Activated CD4-positive, alpha-beta T cell treated with anti-CD3 and anti-CD28 coated beads for 4 hours (primary cell): ENCODE results near the gene KRTAP12-1.

Experiments
- DNase-seq, 2 donors: peaks; one replicate each; pipeline ENCODE4 v3.0.0-alpha.2; 2020

KRTAP12-1 gene, protein sequence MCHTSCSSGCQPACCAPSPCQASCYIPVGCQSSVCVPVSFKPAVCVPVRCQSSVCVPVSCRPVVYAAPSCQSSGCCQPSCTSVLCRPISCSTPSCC

DNA sequence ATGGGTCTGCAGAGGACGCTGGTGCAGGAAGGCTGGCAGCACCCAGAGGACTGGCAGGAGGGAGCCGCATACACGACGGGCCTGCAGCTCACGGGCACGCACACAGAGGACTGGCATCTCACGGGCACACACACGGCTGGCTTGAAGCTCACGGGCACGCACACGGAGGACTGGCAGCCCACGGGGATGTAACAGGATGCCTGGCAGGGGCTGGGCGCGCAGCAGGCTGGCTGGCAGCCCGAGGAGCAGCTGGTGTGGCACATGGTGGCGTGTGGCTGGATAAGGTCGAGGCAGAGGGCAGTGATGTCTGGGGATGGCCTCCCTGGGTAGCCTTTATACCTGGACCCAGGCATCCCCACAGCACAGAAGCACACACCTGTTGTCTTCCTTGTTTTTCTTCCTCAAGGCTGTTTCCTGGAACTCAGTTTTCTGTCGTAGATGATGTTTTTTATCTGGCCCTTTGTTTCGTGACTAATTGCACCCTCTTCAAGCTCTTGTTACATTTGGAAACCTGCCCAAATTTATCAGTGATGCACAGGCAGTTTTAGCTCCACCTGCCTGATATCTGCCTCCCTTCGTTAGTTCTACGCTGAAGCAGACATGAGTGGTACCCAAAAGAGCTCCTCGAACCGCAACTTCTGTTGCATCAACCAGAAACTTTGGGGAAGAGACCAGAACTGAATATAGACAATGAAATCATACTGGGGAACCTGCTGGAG, at the start of gene KRTAP12-1:
Gene KRTAP12-1 (minus strand): TSS at position 303 of the 719 bp plus-strand sequence. CDS start 40 bp downstream, at position 263.
- no peak for DNase-seq

DNA sequence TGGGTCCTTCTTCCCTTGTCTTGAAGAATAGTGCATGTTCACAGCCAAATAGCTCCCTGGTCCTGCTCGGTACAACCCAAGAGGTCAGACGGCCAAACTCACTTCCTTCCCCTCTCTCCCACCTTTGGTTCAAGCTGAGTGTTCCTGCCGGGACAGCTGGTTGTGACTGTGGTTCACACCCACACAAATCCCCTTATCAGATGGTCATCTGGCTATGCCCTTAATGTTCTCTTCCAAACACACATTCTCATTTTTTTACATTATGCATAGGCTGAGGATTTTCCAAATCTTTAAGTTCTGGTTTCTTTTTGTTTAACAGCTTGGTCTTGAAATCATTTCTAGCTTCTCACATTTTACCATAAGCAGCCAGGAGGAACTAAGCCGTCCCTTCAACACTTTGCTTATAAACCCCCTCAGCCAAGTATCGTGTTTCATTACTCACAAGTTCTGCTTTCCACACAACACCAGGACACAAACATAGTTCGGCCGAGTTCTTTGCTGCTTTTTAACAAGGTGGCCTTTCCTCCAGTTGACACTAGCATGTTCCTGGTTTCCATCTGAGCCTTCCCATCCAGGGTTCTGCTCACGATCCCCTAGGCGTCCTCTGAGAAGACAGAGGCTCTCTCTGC, 49.1 kb upstream of the KRTAP12-1 start:
- no peak for DNase-seq

DNA sequence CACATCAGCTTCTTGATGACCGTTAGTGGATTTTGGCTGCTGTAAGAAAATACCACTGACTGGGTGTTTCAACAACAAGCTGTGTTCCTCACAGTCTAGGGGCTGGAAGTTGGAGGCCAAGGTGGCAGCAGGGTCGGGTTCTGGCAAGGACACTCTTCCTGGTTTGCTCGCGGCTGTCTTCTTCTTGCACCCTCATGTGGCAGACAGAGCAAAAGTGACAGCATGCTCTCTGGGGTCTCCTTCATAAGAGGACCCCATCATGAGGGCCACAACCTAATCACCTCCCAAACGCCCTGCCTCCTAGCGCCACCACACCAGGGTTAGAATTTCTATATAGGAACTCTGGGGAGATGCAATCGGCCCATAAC, 48.0 kb upstream of the KRTAP12-1 start:
- no peak for DNase-seq

DNA sequence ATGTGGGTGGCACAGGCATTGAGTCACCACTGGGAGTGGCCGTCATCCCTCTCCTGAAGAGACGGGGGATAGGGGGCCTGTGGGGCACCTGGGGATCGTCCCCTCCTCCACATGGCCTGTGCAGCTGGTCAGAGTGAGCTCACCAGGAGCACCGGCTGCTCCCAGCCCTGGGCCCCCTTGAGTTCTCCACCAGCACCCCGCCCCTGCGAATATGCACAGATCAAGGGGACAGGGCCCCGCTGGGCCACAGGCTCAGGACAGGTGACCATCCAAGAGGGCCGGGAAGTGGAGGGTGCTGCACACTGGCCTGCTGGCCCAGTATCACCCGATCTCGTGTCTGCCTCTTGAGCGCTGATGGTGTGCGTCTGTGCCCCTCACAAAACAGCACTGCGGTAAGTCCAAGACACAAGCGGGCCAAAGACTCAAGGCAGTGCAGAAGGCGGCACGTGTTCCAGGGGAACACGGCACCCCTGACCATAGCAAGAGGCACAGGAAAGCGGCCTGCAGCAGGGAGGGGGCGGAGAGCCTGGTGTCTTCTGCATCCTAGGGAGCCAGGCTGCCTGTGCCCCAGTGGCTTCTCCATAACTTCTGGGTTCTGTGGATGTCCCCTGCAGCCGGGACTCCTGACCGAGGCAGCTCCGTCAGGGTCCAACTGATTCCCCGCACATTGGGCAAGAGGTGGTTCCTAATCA, 47.5 kb upstream of the KRTAP12-1 start:
- DNase-seq = no peak

DNA sequence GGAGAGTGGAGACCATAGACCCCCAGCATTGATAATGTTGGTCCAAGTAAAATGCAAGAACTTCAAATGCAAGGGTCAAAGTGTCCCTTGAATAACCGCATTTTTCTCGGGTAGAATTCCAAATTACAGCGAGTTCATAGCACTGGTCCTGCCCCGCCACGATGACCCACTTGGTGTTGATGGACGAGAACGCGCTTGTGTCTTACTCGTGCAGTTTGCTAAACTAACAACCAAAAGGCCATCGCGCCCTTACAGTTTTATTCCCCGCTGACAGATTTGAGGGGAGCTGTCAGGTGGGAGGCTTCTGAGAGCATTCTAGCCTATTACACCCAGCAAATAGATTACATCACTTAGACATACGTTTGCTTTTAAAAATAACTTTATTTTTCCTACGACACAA, 46.8 kb upstream of the KRTAP12-1 start:
- DNase-seq = no peak

DNA sequence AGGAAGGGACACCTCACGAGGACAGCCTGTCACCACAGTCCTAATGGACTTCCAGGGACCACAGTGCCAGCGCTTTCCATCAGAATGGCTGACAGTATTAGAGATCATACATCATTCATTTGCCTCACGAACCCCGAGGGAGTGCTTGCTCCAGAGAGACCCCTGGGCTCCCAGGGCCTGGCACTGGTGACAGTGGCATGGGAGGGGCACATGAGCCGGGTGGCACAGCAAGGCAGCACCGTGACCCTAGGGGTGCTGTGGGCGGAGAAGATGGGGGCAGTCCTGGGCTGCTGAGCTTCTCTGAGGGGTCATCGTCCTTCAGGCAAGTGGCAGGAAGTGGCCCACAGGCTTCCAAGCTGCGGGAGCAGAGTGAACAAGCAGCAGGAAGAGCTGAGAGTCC, 45.8 kb upstream of the KRTAP12-1 start:
- DNase-seq = no peak

DNA sequence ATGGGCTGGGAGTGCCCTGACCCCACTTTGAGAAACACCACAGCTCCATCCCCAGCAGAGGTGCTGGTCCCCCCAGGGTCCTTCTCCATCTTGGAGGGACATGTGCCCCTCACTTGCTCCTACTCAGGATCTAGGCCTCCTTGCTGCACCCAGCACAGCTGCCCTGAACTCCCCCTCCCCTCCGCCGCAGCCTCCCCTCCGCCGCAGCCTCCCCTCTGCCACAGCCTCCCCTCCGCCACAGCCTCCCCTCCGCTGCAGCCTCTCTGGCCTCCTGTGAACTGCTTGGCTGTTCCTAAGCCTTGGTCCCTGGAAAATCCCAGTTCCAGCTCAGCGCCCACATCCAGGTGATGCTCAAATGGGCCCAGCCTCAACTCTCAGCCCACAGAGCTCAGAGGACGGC, 45.4 kb upstream of the KRTAP12-1 start:
- DNase-seq = no peak

DNA sequence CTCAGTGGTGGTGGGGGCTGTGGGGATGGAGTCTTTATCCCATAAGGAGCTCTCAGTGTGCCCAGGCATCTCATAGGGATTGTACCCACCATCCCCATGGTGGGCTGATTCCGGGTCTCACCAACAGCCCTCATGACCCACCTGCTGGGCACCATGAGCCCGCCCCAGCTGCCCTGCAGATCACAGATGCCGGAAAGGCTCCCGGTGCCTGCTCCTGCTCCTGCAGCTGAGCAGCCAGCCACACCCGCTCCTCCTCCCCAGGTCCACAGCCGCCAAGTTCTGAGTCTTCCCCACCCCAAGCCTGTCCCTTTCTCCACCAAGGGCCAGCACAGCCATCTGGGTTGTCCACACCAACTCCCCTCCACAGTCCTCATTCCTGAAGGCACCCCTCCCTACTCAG, 44.9 kb upstream of the KRTAP12-1 start:
- no peak for DNase-seq

DNA sequence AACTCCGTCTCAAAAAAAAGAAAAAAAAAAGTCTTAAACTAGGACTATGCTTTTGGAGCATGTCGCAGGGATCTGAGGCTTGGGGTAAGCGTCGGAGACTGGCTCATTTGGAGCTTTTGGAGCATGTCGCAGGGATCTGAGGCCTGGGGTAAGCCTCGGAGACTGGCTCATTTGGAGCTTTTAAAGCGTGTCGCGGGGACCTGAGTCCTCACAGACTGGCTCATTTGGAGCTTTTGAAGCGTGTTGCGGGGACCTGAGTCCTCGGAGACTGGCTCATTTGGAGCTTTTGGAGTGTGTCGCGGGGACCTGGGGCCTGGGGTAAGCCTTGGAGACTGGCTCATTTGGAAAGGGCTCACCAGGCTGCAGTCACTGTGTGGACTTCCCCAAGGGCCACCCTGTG, 43.0 kb upstream of the KRTAP12-1 start:
- DNase-seq = no peak

DNA sequence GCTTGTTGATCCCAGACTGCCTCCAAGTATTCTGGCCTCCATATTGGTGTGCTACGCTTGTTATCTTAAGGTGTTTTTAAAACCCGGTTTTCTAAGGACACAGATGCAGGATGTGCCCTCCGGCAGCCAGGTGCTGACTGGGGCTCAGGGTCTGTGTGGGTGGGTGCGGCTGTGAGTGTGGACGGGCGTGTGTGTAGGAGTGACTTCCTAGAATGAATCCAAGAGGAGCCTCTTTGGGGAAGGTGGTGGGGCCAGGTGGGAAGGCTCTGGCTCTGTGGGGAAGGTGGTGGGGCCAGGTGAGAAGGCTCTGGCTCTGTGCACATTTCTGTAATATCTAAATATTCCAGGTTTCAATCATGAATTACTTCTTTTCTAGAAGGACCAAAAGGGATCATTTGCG, 42.2 kb upstream of the KRTAP12-1 start:
- no peak for DNase-seq

DNA sequence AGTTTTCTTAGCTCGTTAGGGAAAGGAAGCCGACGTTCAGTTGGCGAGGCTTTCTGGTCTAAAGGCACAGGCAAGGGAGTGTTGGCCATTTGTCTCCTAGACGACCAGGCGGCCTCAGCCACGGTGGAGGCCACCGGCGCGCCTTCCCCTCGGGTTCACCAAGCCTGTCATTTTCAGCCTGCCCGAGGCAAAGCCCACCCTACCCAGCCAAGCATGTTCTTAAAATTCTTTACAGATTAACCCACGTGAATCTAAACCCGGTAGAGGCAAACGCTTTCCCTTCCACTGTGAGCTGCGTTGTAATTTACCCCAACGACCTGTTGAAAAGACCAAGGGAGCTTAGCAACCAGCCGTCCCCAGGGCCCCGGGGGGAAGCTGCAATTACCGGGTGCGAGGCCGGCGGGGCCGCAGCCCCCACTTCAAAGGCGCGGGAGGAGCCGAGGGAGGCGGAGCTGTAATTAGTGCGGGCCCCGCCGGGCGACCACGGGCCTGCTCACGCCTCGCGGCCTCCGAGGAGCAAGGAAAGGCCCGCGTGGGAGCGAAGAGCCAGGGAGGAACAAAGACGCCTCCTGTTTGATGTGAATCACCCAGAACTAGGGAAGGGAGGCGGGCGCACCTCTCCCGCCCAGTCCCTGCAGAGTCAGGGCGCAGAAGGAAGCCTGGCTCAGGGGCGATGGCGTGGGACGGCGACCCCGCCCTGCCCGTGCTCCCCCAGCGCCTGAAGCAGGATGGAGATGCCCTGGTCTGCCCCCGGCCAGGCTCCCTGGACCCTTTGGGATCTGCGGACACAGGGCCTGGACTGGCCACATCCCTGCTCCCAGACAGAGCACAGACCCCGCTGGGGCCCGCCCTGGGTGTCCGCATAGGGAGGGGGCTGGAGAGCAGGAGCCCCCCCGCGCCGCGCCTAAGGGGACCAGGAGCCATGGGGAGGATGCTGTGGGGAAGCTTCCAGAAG, 41.5 kb upstream of the KRTAP12-1 start:
- no peak for DNase-seq

DNA sequence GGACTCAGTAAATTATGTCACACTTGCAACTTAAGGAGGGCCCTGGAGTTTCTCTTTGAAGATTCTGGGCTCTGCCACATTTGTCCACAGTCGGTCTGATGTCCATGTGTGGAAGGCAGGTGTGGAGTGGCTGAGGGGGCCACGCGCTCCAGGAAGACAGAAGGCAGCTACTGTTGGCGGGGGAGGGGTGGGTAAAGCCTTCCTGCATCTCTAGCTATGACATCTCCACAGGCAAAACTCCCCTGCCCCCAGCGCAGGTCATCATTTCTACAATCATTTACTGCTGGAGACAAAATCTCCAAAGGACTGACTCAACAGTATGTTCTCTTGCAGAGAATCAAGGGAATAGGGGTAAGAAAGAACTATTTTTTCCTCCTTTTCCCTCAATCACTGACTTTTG, 40.8 kb upstream of the KRTAP12-1 start:
- no peak for DNase-seq

DNA sequence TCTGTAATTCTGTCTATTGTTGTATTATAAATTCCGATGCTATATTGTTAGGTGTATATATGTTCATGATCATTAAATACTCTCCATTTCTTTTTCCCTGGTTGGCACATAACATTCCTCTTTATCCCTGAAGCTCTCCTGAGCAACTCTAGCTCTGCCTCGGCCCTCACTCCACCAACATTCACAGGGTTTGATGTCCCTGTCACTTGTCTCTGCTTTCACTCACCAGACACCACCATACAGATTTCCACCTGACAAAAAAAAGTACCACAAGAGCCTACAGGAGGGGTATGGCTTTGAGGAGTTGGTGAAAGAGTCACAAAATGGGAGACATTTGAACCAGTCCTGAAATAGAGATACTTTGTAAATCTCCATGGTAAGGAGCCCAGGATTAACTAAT, 38.2 kb upstream of the KRTAP12-1 start:
- no peak for DNase-seq

DNA sequence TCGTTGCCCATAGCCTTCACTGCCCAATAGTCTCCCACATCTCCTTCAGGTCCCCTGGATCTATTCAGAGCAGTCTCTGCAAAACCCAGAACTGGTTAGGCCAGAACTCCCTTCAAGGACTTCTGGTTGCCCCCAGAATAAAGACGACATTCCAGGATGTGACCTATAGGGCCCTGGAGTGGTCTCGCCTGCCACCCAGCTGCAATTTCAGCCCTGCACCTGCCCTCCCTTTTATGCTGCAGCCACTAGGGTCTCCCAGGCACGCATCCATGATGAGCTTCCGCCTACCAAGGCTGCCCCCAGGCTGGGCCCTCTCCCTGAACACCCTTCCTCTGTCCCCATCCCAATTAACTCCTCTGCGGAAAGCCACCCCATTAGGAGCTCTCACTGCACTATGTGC, 36.6 kb upstream of the KRTAP12-1 start:
- no peak for DNase-seq

DNA sequence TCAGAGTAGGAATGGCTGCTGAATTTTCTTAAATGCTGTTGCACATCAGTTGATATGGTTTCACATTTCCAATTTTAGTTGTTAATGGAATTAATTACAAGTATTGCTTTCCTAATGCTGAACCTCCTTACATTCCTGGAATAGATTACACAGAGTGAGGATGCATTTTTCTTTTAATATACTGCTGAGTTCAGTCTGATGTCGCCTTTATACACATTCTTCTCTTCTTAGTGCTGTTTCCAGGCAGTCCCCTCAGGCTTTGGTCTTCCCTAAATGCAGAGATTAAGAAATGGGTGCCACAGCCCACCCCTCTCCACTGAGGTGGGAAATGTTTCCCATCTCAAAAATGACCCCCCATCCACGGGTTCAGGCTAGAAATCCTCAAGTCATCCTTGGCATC, 36.1 kb upstream of the KRTAP12-1 start:
- no peak for DNase-seq

DNA sequence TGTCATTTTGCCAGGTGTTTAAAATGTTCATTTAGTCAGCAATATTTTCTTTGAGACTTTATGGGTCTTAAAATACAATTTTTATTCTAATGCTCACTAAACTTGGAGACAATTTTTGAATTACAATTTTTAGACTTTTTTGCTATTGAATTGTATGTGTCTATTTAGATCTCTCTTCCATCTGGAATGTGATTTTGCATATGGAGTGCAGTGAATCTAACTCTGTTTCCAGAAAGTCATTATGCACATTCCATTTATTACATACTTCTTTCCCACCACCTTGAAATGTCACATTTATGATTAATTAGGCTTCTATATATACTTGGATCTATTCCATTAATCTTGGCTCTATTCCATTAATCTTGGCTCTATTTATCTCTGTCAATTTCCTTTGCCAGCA, 35.0 kb upstream of the KRTAP12-1 start:
- no peak for DNase-seq

DNA sequence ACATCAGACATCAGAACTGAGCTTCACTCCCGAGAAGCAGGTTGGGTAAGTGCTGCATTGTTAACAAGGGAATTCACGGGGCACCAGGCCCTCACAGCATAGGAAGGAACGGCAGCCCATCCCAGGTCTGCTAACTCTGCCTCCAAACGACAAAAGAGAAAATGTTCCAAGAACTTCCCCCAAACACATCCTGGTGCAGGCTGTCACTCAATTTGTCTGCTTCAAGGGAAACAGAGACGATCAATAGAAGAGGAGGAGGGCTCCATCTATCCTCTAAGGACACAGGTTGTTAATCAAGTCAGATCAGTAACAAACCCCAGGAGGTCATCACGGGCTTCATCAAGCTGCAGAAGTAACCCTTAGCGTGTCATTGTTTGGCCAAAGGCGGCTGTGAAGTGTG, 32.9 kb upstream of the KRTAP12-1 start:
- DNase-seq = no peak

DNA sequence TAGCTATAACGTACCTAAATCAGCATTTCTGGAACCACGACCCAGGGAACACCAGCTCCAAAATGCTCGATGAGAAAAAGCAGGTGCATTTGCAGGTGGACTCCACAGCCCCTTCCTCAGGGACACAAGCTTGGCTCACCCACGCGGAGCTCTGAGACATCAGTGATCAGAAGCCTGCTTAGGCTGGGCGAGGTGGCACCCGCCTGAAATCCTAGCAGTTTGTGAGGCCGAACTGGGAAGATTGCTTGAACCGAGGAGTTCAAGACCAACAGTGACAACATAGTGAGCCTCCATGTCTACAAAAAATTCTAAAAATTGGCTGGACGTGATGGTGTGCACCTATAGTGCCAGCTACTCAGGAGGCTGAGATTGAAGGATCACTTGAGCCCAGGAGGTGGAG, 31.9 kb upstream of the KRTAP12-1 start:
- DNase-seq = no peak

DNA sequence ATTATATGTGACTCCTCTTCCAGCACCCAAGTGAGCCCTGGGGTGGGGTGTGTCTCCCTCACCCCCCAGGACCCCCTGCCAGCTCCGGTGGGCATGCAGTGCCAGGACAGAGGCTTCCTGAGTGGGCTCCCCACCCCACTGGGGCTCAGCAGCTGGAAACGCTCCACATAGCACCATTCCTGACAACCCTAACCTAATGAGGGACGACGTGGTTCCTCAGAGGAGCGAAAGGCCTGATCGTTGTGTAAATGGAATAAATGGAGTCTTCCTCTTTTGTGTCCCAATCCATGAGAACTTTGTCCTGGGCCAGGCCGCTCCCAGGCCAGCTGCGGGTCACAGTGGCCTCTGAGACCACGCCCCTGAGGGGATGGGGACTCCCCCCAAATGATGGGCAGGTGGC, 31.2 kb upstream of the KRTAP12-1 start:
- DNase-seq = no peak

DNA sequence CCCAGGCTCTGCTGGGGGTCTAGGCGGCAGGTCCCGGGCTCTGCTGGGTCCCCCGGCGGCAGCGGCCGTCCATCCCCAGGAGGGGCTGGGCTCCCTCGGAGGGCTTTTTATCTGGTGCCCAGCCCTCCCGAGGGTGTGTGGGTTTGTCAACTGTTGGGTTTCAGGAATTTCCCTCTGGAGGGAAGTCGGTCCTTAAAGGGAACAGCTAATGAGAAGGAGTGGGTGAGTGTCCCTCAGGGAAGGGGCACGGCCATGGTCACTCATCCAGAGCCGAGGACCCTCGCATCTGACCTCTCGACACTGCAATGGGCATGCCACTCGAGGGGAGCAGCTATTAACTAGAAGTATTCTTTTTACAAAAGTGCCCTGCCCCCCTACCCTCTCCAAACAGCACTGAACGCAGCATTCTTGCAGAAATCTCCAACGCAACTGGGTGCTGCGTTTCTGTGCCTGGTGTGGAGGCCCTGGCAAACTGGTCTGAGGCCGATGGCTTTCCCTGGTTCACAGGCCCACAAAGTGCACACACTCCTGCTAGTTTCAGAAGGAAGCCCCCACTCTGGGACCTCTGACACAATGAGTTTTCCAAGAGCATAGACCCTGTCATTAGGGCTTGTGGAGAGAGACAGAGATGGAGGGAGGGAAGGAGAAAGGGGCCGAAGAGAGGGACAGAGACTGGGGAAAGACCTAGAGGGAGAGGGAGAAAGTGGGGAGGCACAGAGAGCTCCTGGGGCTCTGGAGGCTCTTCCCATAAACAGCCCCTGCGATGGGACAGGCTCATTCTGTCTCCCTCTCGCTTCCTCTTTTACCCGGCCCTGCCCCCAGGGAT, 30.5 kb upstream of the KRTAP12-1 start:
- no peak for DNase-seq

DNA sequence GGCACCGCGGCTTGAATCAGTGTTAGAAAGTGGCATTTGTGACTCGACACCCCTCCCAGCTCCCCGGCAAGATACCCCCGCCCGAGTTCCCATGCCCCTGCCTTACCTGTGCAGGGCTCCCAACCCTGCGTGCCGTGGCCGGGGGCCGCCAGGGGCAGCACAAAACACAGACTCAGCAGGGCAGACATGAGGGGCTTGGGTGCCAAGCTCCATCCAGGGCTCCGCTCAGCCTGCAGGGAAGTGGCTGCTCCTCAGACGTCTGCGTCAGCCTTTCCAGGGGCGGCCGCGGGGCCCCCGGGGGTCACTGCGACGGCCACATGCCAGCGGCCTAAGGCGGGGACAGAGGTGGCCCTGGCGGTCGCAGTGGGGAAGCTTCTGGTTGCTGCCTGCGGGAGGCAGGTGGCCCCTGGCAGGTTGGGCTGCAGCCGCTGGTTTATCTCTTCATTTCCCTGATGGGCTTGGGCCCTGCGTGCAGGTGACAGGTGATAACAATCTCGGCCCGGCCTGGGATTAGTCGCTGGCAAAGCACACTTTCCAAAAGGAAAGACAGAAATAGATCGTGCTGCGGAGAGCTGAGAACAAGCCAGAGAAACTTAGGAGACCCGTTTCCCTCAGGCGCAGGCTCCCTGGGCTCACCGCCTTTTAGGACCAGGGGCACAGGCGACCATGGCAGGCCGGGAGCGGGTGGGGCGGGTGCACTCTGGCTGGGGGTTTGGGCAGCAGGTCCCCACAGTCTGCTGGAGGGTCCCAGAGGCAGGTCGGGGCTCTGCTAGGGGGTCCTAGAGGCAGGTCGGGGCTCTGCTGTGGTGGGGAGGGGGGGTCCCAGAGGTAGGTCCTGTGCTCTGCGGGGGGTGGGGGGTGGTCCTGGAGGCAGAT, 29.6 kb upstream of the KRTAP12-1 start, which contains the start of gene TSPEAR:
Gene TSPEAR (minus strand): TSS at position 246 of the 876 bp plus-strand sequence. CDS start 58 bp downstream, at position 188.
- no peak for DNase-seq
